ACHN (cell line): Measurements from ENCODE around the gene MS4A2.
"Not testable (repeated sequence)": the region's sequence is repeated elsewhere in the genome, so short reads cannot be mapped to it uniquely, and the experiment has no call there.

Experiments
- DNase-seq: peaks from one replicate; pipeline ENCODE4 v3.0.0-alpha.2; 2015
- in situ Hi-C: cut with HindIII; loops from 2 replicates; pipeline ENCODE4 v1.10.0; 2017; ENCODE audit warnings: low sequenced_read_pairs, low pct_ligation_motif_present, low pct_unique_long_range_greater_than_20kb

Gene MS4A2

DNA sequence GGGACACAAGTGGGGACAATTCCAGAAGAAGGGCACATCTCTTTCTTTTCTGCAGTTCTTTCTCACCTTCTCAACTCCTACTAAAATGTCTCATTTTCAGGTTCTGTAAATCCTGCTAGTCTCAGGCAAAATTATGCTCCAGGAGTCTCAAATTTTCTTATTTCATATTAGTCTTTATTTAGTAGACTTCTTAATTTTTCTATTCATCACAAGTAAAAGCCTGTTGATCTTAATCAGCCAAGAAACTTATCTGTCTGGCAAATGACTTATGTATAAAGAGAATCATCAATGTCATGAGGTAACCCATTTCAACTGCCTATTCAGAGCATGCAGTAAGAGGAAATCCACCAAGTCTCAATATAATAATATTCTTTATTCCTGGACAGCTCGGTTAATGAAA, at the start of gene MS4A2:
MS4A2 (plus strand) TSS at position 301 of the 400 bp plus-strand sequence. CDS start 102 bp downstream, outside the sequence.
- in situ Hi-C loops, result no loop called here

DNA sequence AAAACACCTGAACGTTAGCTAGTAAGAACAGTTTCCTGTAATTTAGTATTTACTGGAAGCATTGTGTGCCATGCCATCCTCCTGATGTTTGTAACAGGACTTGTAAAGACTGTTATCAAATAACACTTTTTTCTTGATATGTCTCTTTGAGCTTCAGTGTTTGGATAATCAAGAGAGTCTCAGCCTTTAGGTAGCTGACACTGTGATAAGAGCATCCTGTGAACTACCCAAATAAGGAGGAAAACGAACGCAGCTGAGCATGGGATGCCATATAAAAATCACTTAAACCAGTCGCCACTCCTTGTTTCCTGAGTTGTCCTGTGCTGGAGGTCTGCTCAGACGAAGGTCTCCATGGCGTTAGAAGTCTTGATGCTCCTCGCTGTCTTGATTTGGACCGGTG, 48.4 kb upstream of the MS4A2 start, which contains the start of gene OOSP2:
OOSP2 (plus strand) TSS at position 301 of the 400 bp plus-strand sequence; CDS start at position 352, 51 bp downstream.
- in situ Hi-C loops, result no loop called here
- no peak for DNase-seq

More for the DNA sequence above, at the start of gene MS4A2:
- DNase-seq, result no peak

DNA sequence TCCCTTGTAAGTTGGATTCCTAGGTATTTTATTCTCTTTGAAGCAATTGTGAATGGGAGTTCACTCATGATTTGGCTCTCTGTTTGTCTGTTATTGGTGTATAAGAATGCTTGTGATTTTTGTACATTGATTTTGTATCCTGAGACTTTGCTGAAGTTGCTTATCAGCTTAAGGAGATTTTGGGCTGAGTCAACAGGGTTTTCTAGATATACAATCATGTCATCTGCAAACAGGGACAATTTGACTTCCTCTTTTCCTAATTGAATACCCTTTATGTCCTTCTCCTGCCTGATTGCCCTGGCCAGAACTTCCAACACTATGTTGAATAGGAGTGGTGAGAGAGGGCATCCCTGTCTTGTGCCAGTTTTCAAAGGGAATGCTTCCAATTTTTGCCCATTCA, 38.0 kb upstream of the MS4A2 start:
- in situ Hi-C loops, result not testable (repeated sequence)

DNA sequence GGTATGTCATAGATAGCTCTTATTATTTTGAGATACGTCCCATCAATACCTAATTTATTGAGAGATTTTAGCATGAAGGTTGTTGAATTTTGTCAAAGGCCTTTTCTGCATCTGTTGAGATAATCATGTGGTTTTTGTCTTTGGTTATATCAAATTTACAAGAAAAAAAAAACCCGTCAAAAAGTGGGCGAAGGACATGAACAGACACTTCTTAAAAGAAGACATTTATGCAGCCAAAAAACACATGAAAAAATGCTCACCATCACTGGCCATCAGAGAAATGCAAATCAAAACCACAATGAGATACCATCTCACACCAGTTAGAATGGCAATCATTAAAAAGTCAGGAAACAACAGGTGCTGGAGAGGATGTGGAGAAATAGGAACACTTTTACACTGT, 37.6 kb upstream of the MS4A2 start:
- in situ Hi-C loops, result not testable (repeated sequence)

More for the DNA sequence above, 38.0 kb upstream of the MS4A2 start:
- not testable (repeated sequence) for DNase-seq

DNA sequence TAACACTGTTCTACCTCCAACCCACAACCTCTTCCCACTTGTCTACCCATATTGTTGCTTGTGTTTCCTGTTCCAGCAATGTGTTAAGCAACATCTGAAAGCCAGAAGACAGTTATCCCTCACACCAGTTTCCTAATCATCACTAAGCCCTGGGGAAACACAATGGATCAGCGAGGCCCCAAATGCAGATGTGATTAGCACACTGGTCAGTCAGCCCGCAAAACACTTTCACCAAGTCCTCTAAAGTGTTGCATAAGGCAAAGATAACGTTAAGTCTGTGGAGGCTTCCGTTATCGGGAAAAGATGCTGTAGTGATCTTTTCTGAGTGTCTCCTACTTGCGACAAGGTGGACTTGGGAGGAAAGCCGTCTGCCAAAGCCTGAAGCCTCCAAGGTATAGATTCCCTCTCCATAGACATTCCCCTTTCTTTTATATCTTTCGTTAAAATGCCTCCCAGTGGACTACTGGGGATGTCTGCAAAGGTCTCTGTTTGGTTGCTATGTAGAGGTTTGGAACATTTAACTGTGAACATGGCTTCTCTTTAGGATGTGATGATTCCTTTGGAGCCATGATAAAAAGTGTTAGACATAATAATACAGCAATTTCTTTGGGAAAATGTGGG, 32.0 kb upstream of the MS4A2 start, which contains the start of gene MS4A3:
MS4A3 (plus strand) TSS at position 317 of the 621 bp plus-strand sequence. CDS start 4,496 bp downstream, outside the sequence.
- DNase-seq, result no peak
- in situ Hi-C loops, result no loop called here

More for the DNA sequence above, 37.6 kb upstream of the MS4A2 start:
- not testable (repeated sequence) for DNase-seq

DNA sequence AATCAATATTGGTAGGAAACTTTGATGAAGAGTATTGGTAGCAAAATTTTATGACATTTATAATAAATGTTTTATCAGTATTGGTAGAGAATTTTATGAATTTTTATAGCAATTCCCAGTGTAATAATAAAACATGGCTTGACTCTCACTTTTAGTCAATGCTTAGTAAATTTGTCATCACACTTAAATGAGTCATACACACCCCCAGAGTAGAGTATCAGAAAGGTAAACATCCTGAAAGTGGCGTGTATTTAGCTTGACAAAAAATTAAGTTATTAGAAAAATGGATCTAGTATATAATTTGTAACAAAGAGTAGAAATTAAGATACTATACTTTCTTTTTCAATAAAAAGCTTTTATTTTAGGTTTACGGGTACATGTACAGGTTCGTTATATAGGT, 29.4 kb upstream of the MS4A2 start:
- in situ Hi-C loops, result no loop called here
- no peak for DNase-seq

DNA sequence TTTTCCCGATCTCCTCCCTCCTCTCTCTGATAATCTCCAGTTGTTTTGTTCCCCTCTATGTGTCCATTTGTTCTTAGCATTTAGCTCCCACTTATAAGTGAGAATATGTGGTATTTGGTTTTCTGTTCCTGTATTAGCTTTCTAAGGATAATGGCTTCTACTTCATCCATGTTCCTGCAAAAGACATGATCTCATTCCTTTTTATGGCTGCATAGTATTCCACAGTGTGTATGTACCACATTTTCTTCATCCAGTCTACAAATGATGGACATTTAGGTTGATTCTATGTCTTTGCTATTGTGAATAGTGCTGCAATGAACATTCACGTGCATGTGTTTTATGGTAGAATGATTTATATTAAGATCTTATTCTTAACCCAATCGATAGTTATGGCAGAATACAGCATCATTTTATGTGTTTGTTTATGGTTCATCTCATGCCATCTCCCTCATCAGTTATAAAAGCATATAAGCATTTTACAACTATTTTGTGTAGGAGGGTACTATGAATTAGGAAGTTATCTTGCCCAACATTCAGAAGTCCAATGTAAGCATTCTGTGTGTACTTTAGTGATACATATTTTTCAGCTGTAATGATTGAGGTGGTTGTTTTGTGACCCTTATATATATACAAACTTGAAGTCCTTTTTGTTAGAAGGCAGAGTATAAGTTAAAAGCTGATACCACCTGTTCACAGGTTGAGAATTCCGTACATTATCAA, 28.8 kb upstream of the MS4A2 start:
- in situ Hi-C loops, result no loop called here
- no peak for DNase-seq

DNA sequence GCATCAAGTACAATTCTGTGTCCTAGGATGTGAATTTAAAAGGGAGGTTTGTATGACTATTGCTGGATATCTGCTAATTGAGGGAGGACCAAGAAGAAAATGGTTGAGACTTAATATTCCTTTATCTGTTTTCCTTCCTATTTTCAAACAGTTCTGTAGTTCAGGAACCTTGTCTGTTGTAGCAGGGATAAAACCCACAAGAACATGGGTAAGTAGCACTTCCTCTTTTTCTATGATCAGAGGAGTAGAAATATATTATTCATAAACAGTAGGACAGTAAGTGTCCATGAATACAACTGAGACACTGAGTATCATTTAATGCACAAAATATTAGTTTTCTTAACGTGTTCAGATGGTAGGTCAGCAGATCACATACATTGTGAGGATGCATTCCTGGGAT, 24.4 kb upstream of the MS4A2 start:
- no peak for DNase-seq
- in situ Hi-C loops, result no loop called here

DNA sequence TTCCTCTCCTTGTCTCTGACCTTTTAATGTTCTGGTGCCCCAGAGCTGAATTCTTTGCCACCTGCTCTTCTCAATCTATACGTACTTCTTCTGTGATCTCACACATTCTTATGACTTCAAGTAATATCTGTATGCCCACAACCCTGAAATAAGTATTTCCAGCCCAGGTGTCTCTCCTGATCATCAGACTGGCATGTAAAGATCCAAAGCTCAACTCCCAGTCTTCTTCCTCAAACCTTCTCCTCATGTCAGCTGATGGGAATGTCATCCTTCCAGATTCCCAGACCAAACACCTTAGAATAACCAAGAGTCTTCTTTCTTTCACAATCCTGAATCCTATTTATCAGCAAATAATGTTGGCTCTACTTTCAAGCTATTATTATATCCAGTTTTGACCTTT, 22.7 kb upstream of the MS4A2 start:
- no peak for DNase-seq
- in situ Hi-C loops, result no loop called here

DNA sequence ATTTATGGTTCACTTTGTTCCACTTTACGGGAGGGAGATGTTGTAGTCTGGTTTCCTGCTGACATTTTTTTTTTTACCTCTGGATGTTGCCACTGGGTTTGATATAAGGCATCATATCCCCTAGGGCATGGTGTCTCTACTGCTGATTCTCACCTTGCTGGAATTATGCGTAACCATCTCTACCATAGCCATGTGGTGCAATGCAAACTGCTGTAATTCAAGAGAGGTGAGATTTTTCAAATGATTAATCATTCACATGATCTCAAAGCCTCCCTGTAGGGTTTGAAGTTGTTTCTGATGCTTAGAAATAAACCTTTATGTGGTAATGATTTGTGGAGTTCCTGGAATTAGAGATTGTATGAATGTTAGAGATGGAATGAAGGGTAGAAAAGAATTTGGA, 19.0 kb upstream of the MS4A2 start:
- in situ Hi-C loops, result no loop called here
- DNase-seq, result no peak

DNA sequence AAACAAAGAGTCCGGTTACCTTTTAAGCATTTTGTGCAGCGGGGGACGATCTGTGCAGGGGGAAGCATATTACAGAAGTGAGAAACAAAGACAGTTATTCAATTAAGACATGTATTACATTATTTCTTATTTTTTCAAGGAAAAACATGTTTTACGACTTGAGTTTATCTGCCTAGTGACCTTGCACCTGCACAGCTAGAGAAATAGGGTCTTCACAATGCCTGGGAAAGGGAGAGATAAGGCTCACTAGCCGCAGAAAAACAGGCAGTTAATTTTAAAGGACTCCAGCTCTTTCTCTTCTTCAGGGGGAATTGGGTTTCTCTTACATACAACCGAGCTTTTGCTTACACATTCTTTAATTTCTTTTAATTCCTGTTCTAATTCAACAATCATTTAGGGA, 16.8 kb upstream of the MS4A2 start:
- DNase-seq, in situ Hi-C loops: not testable (repeated sequence)

DNA sequence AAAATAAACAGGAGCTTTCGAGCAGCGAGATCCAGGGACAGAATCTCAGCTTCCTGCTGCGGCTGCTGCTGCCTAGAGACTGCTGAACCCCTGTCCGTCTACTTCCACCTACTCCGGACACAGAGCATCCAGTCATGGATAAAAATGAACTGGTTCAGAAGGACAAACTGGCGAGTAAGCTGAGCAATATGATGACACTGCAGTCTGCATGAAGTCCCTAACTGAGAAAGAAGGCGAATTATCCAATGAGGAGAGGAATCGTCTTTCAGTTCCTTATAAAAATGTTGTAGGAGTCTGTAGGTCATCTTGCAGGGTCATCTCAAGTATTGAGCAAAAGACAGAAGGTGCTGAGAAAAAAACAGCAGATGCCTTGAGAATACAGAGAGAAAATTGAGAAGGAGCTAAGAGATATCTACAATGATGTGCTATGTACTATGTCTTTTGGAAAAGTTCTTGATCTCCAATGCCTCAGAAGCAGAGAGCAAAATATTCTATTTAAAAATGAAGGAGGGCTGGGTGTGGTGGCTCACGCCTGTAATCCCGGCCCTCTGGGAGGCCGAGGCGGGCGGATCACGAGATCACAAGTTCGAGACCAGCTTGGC, 11.1 kb upstream of the MS4A2 start:
- no peak for DNase-seq
- in situ Hi-C loops, result no loop called here

DNA sequence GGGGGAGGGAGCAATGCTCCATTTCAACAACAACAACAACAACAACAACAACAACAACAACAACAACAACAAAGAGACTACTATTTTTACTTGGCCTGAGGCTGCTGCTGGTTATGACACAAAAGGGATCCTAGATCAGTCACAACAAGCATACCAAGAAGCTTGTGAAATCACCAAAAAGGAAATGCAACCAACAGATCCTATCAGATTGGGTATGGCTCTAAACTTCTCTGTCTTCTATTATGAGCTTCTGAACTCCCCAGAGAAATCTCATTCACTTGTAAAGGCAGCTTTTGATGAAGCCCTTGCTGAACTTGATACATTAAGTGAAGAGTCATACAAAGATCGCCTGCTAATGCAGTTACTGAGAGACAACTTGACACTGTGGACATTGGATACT, 10.5 kb upstream of the MS4A2 start:
- in situ Hi-C loops, result no loop called here
- no peak for DNase-seq

DNA sequence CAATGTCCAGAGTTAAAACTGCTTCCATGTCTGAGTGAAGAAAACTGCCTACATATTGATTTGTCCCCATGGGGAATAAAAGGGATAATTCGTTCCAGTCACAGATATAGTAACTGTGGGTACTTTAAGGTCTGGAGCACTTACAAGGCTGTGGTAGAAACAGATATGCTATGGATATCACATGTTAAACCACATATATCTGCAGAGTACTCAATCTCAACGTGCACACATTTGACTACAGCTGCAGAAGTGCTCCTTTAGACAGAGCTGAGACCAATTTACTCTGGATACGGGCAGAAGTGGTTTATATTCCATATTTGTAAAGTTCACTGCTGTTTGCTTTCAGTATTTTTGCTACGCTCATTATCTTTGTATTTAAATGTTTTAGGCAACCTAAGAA, 9.7 kb upstream of the MS4A2 start:
- DNase-seq, result no peak
- in situ Hi-C loops, result no loop called here

DNA sequence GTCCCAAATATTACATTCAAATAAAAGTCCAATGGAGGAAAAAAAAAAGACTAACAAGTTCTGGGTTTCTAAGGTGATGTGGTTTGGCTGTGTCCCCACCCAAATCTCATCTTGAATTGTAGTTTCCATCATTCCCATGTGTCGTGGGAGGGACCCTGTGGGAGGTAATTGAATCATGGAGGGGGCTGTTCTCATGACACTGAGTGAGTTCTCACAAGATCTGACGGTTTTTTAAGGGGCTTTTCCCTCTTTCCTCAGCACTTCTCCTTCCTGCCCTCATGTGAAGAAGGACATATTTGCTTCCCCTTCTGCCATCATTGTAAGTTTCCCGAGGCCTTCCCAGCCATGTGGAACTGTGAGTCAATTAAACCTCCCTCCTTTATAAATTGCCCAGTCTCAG, 7.9 kb upstream of the MS4A2 start:
- in situ Hi-C loops, result no loop called here

DNA sequence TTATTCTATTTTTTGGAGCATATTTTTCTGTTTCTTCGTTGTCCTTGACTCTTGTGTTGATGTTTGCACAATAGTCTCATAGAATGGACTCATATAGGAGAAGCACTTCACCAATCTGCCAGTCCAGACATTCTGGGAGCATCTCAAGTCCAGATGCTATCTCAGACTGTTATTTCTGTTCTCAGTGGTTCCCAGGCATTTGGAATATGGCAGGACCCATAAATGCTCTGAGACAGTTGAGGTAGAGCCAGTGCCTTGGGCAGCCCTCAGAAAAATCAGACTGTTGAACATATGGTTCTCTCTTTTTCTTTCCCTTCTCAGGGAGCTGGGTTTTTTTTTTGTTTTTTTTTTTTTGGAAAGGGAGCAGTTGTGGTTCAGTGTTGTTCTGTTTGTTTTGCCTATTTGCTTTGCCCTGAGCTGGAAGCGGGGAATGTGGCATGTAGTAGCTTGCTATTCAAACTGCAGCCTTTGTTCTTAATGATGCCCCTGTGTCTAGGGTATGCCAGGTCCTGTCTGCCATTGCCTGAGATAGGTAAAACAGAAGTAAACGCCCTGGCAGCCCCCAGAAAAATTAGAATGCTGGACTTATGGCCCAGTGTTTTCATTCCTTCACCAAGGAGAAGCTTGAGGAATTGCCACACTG, 3.7 kb upstream of the MS4A2 start:
- no peak for DNase-seq
- in situ Hi-C loops, result no loop called here

More for the DNA sequence above, 7.9 kb upstream of the MS4A2 start:
- DNase-seq, result no peak

DNA sequence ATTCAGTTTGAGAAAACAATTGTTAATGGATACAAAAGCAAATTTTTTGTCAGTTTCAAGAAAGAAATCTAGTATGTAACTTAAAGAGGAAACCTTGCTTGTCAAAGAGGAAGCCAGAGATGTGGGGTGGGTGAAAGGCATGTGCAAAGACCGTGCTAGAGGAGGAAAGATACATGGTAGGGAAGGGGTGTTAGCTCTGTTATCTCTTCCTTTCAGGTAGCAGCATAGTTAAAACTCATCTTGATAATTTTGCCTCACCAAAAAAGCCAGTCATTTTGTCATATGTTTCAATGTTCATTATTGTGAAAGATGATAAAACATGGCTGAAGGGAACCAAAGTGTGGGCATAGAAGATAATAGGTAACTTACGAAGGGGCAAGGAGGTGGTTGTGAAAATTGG, 2.6 kb upstream of the MS4A2 start:
- in situ Hi-C loops, result no loop called here
- no peak for DNase-seq

DNA sequence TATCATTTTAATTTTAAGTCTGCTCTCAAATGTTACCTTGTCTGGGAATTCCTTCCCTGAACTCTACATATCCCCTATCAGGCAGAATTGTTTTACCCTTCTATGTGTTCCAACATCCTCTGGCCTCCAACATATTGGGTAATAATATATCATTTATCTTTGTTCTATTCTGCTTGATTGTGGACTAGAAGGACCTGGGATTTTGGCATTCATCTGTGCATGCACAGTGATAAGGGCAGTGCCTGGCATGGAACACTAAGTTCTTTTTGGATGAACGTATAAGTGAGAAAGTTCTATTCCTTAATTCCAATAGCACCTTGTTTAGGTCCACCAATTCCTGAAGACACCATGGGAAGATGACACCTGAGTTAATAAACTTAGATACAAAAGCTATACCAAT, 1.2 kb upstream of the MS4A2 start:
- no peak for DNase-seq
- in situ Hi-C loops, result no loop called here

DNA sequence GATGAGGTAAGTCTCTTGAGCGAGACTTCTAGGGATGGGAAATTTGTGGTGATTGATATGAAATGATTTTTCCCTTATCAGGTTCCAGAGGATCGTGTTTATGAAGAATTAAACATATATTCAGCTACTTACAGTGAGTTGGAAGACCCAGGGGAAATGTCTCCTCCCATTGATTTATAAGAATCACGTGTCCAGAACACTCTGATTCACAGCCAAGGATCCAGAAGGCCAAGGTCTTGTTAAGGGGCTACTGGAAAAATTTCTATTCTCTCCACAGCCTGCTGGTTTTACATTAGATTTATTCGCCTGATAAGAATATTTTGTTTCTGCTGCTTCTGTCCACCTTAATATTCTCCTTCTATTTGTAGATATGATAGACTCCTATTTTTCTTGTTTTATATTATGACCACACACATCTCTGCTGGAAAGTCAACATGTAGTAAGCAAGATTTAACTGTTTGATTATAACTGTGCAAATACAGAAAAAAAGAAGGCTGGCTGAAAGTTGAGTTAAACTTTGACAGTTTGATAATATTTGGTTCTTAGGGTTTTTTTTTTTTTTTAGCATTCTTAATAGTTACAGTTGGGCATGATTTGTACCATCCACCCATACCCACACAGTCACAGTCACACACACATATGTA, 7.1 kb downstream of the MS4A2 start:
- in situ Hi-C loops, result no loop called here
- no peak for DNase-seq
